H1 (cell line): ENCODE data around the gene REM2. TPM values are rescaled to one million over a fixed set of nuclear protein-coding genes. Genes with fewer than 3 reads are reported as not detected.

Experiments
- ATF3 ChIP-seq: IDR thresholded peaks from 2 replicates; pipeline ENCODE4 v1.6.1; 2011; ENCODE audit warnings: low read depth, mild to moderate bottlenecking, low read length; ENCODE audit not compliant: insufficient read depth
- BRCA1 ChIP-seq: IDR thresholded peaks from 2 replicates; pipeline ENCODE4 v1.6.1; 2012; ENCODE audit warnings: low read depth, low read length, improper control_type of control experiment
- CHD7 ChIP-seq: fragments of 300-600 bp; sonication (generic); IDR thresholded peaks from 2 replicates; pipeline ENCODE4 v1.7.1; 2012; ENCODE audit warnings: low read length, moderate library complexity, mild to moderate bottlenecking, inconsistent platforms; ENCODE audit not compliant: insufficient replicate concordance
- CTBP2 ChIP-seq: IDR thresholded peaks from 2 replicates; pipeline ENCODE4 v1.7.0; 2011; ENCODE audit warnings: borderline replicate concordance, mild to moderate bottlenecking, moderate library complexity, mixed read lengths, low read length; ENCODE audit not compliant: insufficient read depth, insufficient read length
- EGR1 ChIP-seq: IDR thresholded peaks from 2 replicates; pipeline ENCODE4 v1.6.1; 2011; ENCODE audit warnings: low read depth, low read length, borderline replicate concordance
- HDAC6 ChIP-seq: IDR thresholded peaks from one replicate; pipeline ENCODE4 v1.7.1; 2012; ENCODE audit warnings: low read depth, mild to moderate bottlenecking, inconsistent platforms, low read length, moderate library complexity
- JUN ChIP-seq: IDR thresholded peaks from 2 replicates; pipeline ENCODE4 v1.6.1; 2011; ENCODE audit warnings: low read depth, mild to moderate bottlenecking, improper control_type of control experiment, low read length
- NANOG ChIP-seq: IDR thresholded peaks from 2 replicates; pipeline ENCODE4 v1.6.1; 2011; ENCODE audit warnings: low read length, low read depth, mild to moderate bottlenecking, inconsistent platforms; ENCODE audit not compliant: insufficient read depth, poor library complexity, severe bottlenecking
- SIN3A ChIP-seq, 2 experiments: IDR thresholded peaks in 1 of 2; conservative IDR thresholded peaks in 1 of 2; 2 replicates each; pipeline ENCODE4 v1.6.1; 2011 to 2012; ENCODE audit warnings: low read length in 2 of 2, improper control_type of control experiment in 1 of 2, low read depth in 1 of 2, mild to moderate bottlenecking in 1 of 2
- SIX5 ChIP-seq: IDR thresholded peaks from 2 replicates; pipeline ENCODE4 v1.6.1; 2011; ENCODE audit warnings: mild to moderate bottlenecking, low read depth, low read length
- SP2 ChIP-seq: IDR thresholded peaks from 2 replicates; pipeline ENCODE4 v1.6.1; 2012; ENCODE audit warnings: mild to moderate bottlenecking, low read length, inconsistent platforms
- polyA plus RNA-seq, 7 experiments: library from polyadenylated mRNA; depleted of rRNA in 3 of 7; stranded (reverse) in 5 of 7; unstranded in 2 of 7; fragments of >200 nt in 5 of 7; fragments of 200-250 nt in 2 of 7; gene quantifications; 1 replicate in 5 of 7; 2 replicates in 1 of 7; 4 replicates in 1 of 7; pipeline versions ENCODE4 v1.2.1 to v1.2.3, GENCODE V29; 2011 to 2013; ENCODE audit warnings: missing spikeins in 2 of 7, mixed read lengths in 2 of 7
- total RNA-seq: library from RNA; stranded (reverse); fragmentation: NEBNext Ultra II Directional; extraction: Animal tissue kit (Norgen Biotek cat#: 25700); gene quantifications from 2 replicates; pipeline ENCODE4 v1.2.1, GENCODE V29; 2021

REM2 gene
- total and polyA plus RNA-seq, 2 of the 8 experiments (the other 6 are each of a cell fraction or from before 2014, with no cell fraction given): 1.00 to 1.1 TPM

GRCh38 chr14:22901799-22902198 is 18.8 kb downstream of the REM2 start (continued):
- TF ChIP-seq CHD7 (no peak), SIX5 (no peak), JUN (no peak), HDAC6 (no peak), ATF3 (no peak), NANOG (no peak), BRCA1 (no peak), SIN3A (conservative IDR thresholded peaks at IDR 0.05 in 1 of 2, IDR thresholded peaks at IDR 0.05 in 1 of 2; ENCODE audit: low read depth in 1 of 2, low read length in 2 of 2) (no peak), SP2 (no peak), EGR1 (no peak), CTBP2 (no peak)
